Activated CD8-positive, alpha-beta T cell treated with anti-CD3 and anti-CD28 coated beads for 36 hours (primary cell): ENCODE measurements around the gene PIGH. TPM values are rescaled to one million over a fixed set of nuclear protein-coding genes. Genes with fewer than 3 reads are reported as not detected.
A peak's percentile ranks its signal among the peaks of the same experiment; 100 is the strongest.
"Not testable (repeated sequence)": the region's sequence is repeated elsewhere in the genome, so short reads cannot be mapped to it uniquely, and the experiment has no call there.

Source experiments
- ATAC-seq: fragments of 200-7000 bp; cut with Tn5 transposase; one replicate; pipeline ENCODE4 v1.10.0; 2021; ENCODE audit warnings: mild to moderate bottlenecking, moderate library complexity
- CTCF ChIA-PET: fragments of 350-600 bp; sonication (Branson Sonifier 250); formaldehyde crosslinking; loops from one replicate; lab custom pipeline; 2021; ENCODE audit warnings: antibody characterized with exemption; lab: Charles Lee
- POLR2A ChIA-PET: fragments of 350-600 bp; sonication (Branson Sonifier 250); formaldehyde crosslinking; loops from one replicate; lab custom pipeline; 2021; ENCODE audit warnings: antibody characterized with exemption; lab: Charles Lee
- DNase-seq: peaks from one replicate; pipeline ENCODE4 v3.0.0-alpha.2; 2020
- H3K27ac Mint-ChIP-seq: one replicate; pipeline ENCODE4 v1.8.0; 2021; ENCODE audit warnings: mild to moderate bottlenecking, mixed read lengths
- H3K27me3 Mint-ChIP-seq: one replicate; pipeline ENCODE4 v1.8.0; 2021; ENCODE audit warnings: mixed read lengths
- H3K36me3 Mint-ChIP-seq: one replicate; pipeline ENCODE4 v1.8.0; 2021; ENCODE audit warnings: low read depth, mixed read lengths
- H3K4me1 Mint-ChIP-seq: one replicate; pipeline ENCODE4 v1.8.0; 2021; ENCODE audit warnings: low read depth, mixed read lengths
- H3K4me3 Mint-ChIP-seq: one replicate; pipeline ENCODE4 v1.8.0; 2021; ENCODE audit warnings: mild to moderate bottlenecking, moderate library complexity, mixed read lengths
- H3K9me3 Mint-ChIP-seq: one replicate; pipeline ENCODE4 v1.8.0; 2021; ENCODE audit warnings: mixed read lengths
- CTCF ChIP-seq: fragments of 200-600 bp; IDR thresholded peaks from one replicate; pipeline ENCODE4 v1.8.0; 2022; ENCODE audit warnings: antibody characterized with exemption, mild to moderate bottlenecking
- intact Hi-C: fragments of 100-400 bp; cut with micrococcal nuclease; formaldehyde crosslinking; loops from one replicate; pipeline ENCODE4 v1.10.0; 2022
- total RNA-seq, 2 experiments: library from RNA; stranded (reverse); gene quantifications; one replicate each; pipeline ENCODE4 v1.2.3, GENCODE V29; 2021

The PIGH gene
- total RNA-seq, 2 experiments from 2014 or later: 20.3 to 21.9 TPM

- Mint-ChIP-seq H3K27me3 (no peaks in the 10 kb centered on the region), H3K9me3 (no peaks in the 10 kb centered on the region), H3K4me1 (no peaks in the 10 kb centered on the region), H3K36me3 (no peaks in the 10 kb centered on the region), H3K4me3 (no peak overlapping the region), H3K27ac (no peak overlapping the region)
- ATAC-seq (peak; percentile 84), DNase-seq (peak; percentile 17)
- ChIA-PET POLR2A (no interaction called here), CTCF (interaction anchor here (1.1 kb wide), 1 partner anchor 30 kb away, joined by 4 read pairs; no protein-coding TSS in a partner anchor)
- intact Hi-C loops: loop anchor here (2.0 kb wide), 1 partner anchor 20 kb away; no protein-coding TSS in a partner anchor
- no peak for TF ChIP-seq CTCF
Observed at GRCh38 chr14:67636361-67636919, 36.4 kb upstream of the PIGH start.

GRCh38 chr14:67633451-67634147, 33.5 kb upstream of the PIGH start:
- CTCF ChIA-PET: interaction anchor here (1.4 kb wide), 1 partner anchor 71 kb away, joined by 3 read pairs; no protein-coding TSS in a partner anchor

GRCh38 chr14:67630938-67631337, 30.9 kb upstream of the PIGH start:
- no peaks in the 10 kb centered on the region for H3K27me3 Mint-ChIP-seq
- no peaks in the 10 kb centered on the region for H3K4me1 Mint-ChIP-seq
- ChIA-PET CTCF (interaction anchor here (0.7 to 1.7 kb wide), 6 partner anchors 12 to 104 kb away, joined by 3 to 5 read pairs (median 3); no protein-coding TSS in a partner anchor), POLR2A (interaction anchor here (0.6 kb wide), 1 partner anchor 23 kb away, joined by 3 read pairs; no protein-coding TSS in a partner anchor)
- H3K36me3 Mint-ChIP-seq: no peaks in the 10 kb centered on the region
- TF ChIP-seq CTCF: no peak
- intact Hi-C loops: no loop called here
- H3K27ac Mint-ChIP-seq: no peak overlapping the region
- ATAC-seq (no peak), DNase-seq (no peak)
- H3K9me3 Mint-ChIP-seq: no peaks in the 10 kb centered on the region
- no peak overlapping the region for H3K4me3 Mint-ChIP-seq

More at GRCh38 chr14:67633451-67634147, 33.5 kb upstream of the PIGH start:
- DNase-seq (no peak), ATAC-seq (no peak)
- TF ChIP-seq CTCF: no peak
- intact Hi-C loops: no loop called here
- Mint-ChIP-seq H3K36me3 (no peaks in the 10 kb centered on the region), H3K9me3 (no peaks in the 10 kb centered on the region), H3K4me3 (no peak overlapping the region), H3K4me1 (no peaks in the 10 kb centered on the region), H3K27me3 (no peaks in the 10 kb centered on the region), H3K27ac (no peak overlapping the region)
- POLR2A ChIA-PET: no interaction called here

- Mint-ChIP-seq H3K9me3 (no peaks in the 10 kb centered on the region), H3K4me1 (no peaks in the 10 kb centered on the region), H3K4me3 (no peak overlapping the region), H3K27me3 (no peaks in the 10 kb centered on the region), H3K27ac (no peak overlapping the region), H3K36me3 (no peaks in the 10 kb centered on the region)
- ATAC-seq (no peak), DNase-seq (no peak)
- ChIA-PET CTCF (interaction anchor here (1.7 kb wide), 1 partner anchor 11 kb away, joined by 5 read pairs; no protein-coding TSS in a partner anchor), POLR2A (interaction anchor here (0.6 kb wide), 1 partner anchor 22 kb away, joined by 3 read pairs; no protein-coding TSS in a partner anchor)
- TF ChIP-seq CTCF: no peak
- intact Hi-C loops: no loop called here
Observed at GRCh38 chr14:67630186-67630585, 30.1 kb upstream of the PIGH start.

- POLR2A ChIA-PET: no interaction called here
Observed at GRCh38 chr14:67627519-67627918, 27.5 kb upstream of the PIGH start.

GRCh38 chr14:67626131-67626530, 26.1 kb upstream of the PIGH start:
- CTCF ChIA-PET, H3K4me3 Mint-ChIP-seq, H3K9me3 Mint-ChIP-seq, H3K27ac Mint-ChIP-seq, intact Hi-C loops, H3K4me1 Mint-ChIP-seq, H3K36me3 Mint-ChIP-seq, H3K27me3 Mint-ChIP-seq, POLR2A ChIA-PET, DNase-seq: not testable (repeated sequence)
- ATAC-seq: peak; percentile 57

More at GRCh38 chr14:67627519-67627918, 27.5 kb upstream of the PIGH start:
- H3K4me1 Mint-ChIP-seq: peaks cover 8% of the 10 kb centered on the region
- no peak for TF ChIP-seq CTCF
- CTCF ChIA-PET: interaction anchor here (0.7 to 1.7 kb wide), 4 partner anchors 8 to 40 kb away, joined by 3 to 6 read pairs (median 3); partner anchors contain the start of gene PIGH
- H3K27me3 Mint-ChIP-seq: no peaks in the 10 kb centered on the region
- H3K9me3 Mint-ChIP-seq: no peaks in the 10 kb centered on the region
- ATAC-seq (no peak), DNase-seq (no peak)
- no peak overlapping the region for H3K27ac Mint-ChIP-seq
- intact Hi-C loops: no loop called here
- H3K4me3 Mint-ChIP-seq: no peak overlapping the region
- no peaks in the 10 kb centered on the region for H3K36me3 Mint-ChIP-seq
